CD14-positive monocyte (primary cell): ENCODE results near the gene TGFBRAP1. TPM values are rescaled to one million over a fixed set of nuclear protein-coding genes. Genes with fewer than 3 reads are reported as not detected.

Source experiments
- DNase-seq, 3 donors: peaks; one replicate each; pipeline ENCODE4 v3.0.0-alpha.2; 2011 to 2022
- H2AFZ ChIP-seq: 2 replicates; pipeline ENCODE4 v1.6.0; 2012; ENCODE audit warnings: mild to moderate bottlenecking, low read depth, low read length, inconsistent platforms; ENCODE audit not compliant: insufficient read depth, poor library complexity, severe bottlenecking
- H3K27ac ChIP-seq, 2 donors: 1 replicate in 1 of 2; 2 replicates in 1 of 2; pipeline ENCODE4 v1.5.1; 2012 to 2013; ENCODE audit warnings: low read length in 2 of 2, control low read depth in 1 of 2, inconsistent platforms in 1 of 2, low read depth in 1 of 2, mild to moderate bottlenecking in 1 of 2
- H3K27me3 ChIP-seq, 2 donors: one replicate each; pipeline versions ENCODE4 v1.6.0 to v1.6.1; 2011 to 2013; ENCODE audit warnings: low read length in 2 of 2; ENCODE audit not compliant: control insufficient read depth in 2 of 2, insufficient read depth in 2 of 2
- H3K36me3 ChIP-seq, 2 donors: replicated peaks in 1 of 2; 1 replicate in 1 of 2; 2 replicates in 1 of 2; pipeline versions ENCODE4 v1.5.1 to v1.6.1; 2012 to 2013; ENCODE audit warnings: low read length in 2 of 2, control low read depth in 1 of 2, inconsistent platforms in 1 of 2, mild to moderate bottlenecking in 1 of 2; ENCODE audit not compliant: insufficient read depth in 2 of 2, control insufficient read depth in 1 of 2
- H3K4me1 ChIP-seq, 2 donors: 1 replicate in 1 of 2; 2 replicates in 1 of 2; pipeline versions ENCODE4 v1.5.1 to v1.6.1; 2012 to 2013; ENCODE audit warnings: low read length in 2 of 2, control low read depth in 1 of 2, inconsistent platforms in 1 of 2, mild to moderate bottlenecking in 1 of 2, moderate library complexity in 1 of 2; ENCODE audit not compliant: insufficient read depth in 2 of 2, control insufficient read depth in 1 of 2
- H3K4me2 ChIP-seq: replicated peaks from 2 replicates; pipeline ENCODE3; 2012; ENCODE audit warnings: low read length, moderate library complexity, mild to moderate bottlenecking; ENCODE audit not compliant: poor library complexity, severe bottlenecking; ENCODE audit errors: extremely low read depth
- H3K4me3 ChIP-seq, 3 experiments: fragments of 200-600 bp in 1 of 3; sonication (generic) in 1 of 3; replicated peaks in 1 of 3; 1 replicate in 2 of 3; 2 replicates in 1 of 3; pipeline ENCODE4 v1.5.1; 2011 to 2013; ENCODE audit warnings: low read length in 3 of 3, mild to moderate bottlenecking in 3 of 3, control low read depth in 2 of 3, low read depth in 2 of 3, inconsistent platforms in 1 of 3, moderate library complexity in 1 of 3
- H3K79me2 ChIP-seq: 2 replicates; pipeline ENCODE4 v1.6.0; 2012; ENCODE audit warnings: mild to moderate bottlenecking, control low read depth, inconsistent platforms, low read length, moderate library complexity; ENCODE audit not compliant: insufficient read depth
- H3K9ac ChIP-seq: 2 replicates; pipeline ENCODE4 v1.6.0; 2017; ENCODE audit warnings: low read length, mild to moderate bottlenecking; ENCODE audit not compliant: insufficient read depth, poor library complexity, severe bottlenecking
- H3K9me3 ChIP-seq, 2 donors: replicated peaks in 1 of 2; 1 replicate in 1 of 2; 2 replicates in 1 of 2; pipeline versions ENCODE4 v1.5.1 to v1.6.1; 2012 to 2013; ENCODE audit warnings: low read length in 2 of 2, control low read depth in 1 of 2; ENCODE audit not compliant: control insufficient read depth in 1 of 2, insufficient read depth in 1 of 2
- H4K20me1 ChIP-seq: 2 replicates; pipeline ENCODE4 v1.6.0; 2012; ENCODE audit warnings: mild to moderate bottlenecking, low read length, control low read depth, moderate library complexity; ENCODE audit not compliant: insufficient read depth
- H3K27ac Mint-ChIP-seq, 7 donors: one replicate each; pipeline ENCODE4 v1.8.0; 2020; ENCODE audit warnings: mild to moderate bottlenecking in 7 of 7, mixed read lengths in 7 of 7, moderate library complexity in 6 of 7, inconsistent platforms in 2 of 7
- H3K27me3 Mint-ChIP-seq, 3 donors: one replicate each; pipeline ENCODE4 v1.8.0; 2021 to 2022; ENCODE audit warnings: low read depth in 3 of 3, mild to moderate bottlenecking in 3 of 3, mixed read lengths in 3 of 3, moderate library complexity in 3 of 3, inconsistent platforms in 1 of 3
- H3K36me3 Mint-ChIP-seq, 2 donors: one replicate each; pipeline ENCODE4 v1.8.0; 2020; ENCODE audit warnings: mixed read lengths in 2 of 2, inconsistent platforms in 1 of 2, mild to moderate bottlenecking in 1 of 2
- H3K4me1 Mint-ChIP-seq: one replicate; pipeline ENCODE4 v1.8.0; 2020; ENCODE audit warnings: mild to moderate bottlenecking, mixed read lengths
- H3K4me3 Mint-ChIP-seq, 2 donors: one replicate each; pipeline ENCODE4 v1.8.0; 2020; ENCODE audit warnings: mild to moderate bottlenecking in 2 of 2, mixed read lengths in 2 of 2, moderate library complexity in 1 of 2
- H3K9me3 Mint-ChIP-seq, 7 donors: one replicate each; pipeline ENCODE4 v1.8.0; 2020 to 2022; ENCODE audit warnings: mixed read lengths in 7 of 7, mild to moderate bottlenecking in 6 of 7, moderate library complexity in 6 of 7, inconsistent platforms in 2 of 7
- WGBS: methylation state at CpG from one replicate; pipeline ENCODE4 v1.1.5; 2013; ENCODE audit warnings: missing lambda C conversion rate; ENCODE audit not compliant: insufficient coverage; 5-methylcytosine and 5-hydroxymethylcytosine counted together
- intact Hi-C, 2 donors: fragments of 100-400 bp; cut with micrococcal nuclease; formaldehyde crosslinking; loops; one replicate each; pipeline versions ENCODE4 v1.15.0 to v1.15.1; 2023
- polyA plus RNA-seq, 3 donors: library from polyadenylated mRNA; depleted of rRNA in 1 of 3; unstranded in 2 of 3; stranded (reverse) in 1 of 3; fragments of 300-500 nt in 2 of 3; fragments of >200 nt in 1 of 3; fragmentation: Illumina TruSeq in 2 of 3; gene quantifications; 1 replicate in 2 of 3; 2 replicates in 1 of 3; pipeline ENCODE4 v1.2.3, GENCODE V29; 2012 to 2021
- TF ChIP-seq, protein P1 (sequence below): fragments of 200-600 bp; IDR thresholded peaks from one replicate; pipeline ENCODE4 v1.8.0; 2022; ENCODE audit warnings: antibody characterized with exemption, mild to moderate bottlenecking

The TGFBRAP1 gene
- polyA plus RNA-seq, 3 donors: 10.0 to 10.5 (median 10.2) TPM

DNA sequence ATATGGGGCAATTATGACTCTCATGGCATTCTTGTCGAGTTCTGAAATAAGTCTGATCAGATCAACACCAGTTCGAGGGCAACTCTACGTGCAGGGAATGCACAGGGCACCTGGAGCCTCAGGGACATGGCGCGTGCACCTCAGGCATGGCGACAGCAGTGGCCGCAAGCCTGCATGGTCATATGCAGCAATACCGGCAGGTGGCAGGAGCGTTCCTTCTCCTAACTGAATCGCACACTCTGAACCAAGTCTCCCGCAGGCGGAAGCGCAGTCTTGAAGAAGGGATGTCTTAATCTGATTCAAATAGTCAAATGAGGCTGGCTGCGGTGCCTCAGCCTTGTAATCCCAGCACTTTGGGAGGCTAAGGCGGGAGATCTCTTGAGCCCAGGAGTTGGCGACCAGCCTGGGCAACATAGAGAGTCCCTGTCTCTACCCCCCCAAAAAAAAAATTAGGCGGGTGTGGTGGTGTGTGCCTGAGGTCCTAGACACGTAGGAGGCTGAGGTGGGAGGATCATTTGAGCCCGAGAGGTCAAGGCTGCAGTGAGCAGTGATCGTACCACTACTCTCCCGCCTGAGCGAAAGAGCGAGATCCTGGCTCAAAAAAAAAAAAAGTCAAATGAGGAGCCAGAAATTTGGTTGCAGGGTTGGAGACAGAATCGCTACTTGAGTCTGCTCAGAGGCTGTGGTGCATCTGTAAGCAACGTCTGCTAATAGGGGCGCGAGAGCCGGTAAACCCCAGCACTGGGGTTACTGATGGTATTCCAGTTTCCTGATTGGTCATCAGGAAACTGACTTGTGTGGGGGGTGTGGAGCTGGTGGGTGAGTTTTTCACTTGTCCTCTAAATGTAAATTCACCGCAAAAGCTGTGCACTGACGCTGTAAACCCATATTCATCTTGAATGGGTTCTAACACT is 40.5 kb upstream of the TGFBRAP1 start:
- H3K9ac ChIP-seq: no peak overlapping the region
- H3K4me2 ChIP-seq: no peak overlapping the region
- H3K27ac Mint-ChIP-seq: no peak overlapping the region
- H3K9me3 ChIP-seq: no peaks in the 10 kb centered on the region
- no peaks in the 10 kb centered on the region for H4K20me1 ChIP-seq
- WGBS: 70% methylated on average over 19 of the region's 30 CpGs
- no peaks in the 10 kb centered on the region for H3K27me3 ChIP-seq
- H3K9me3 Mint-ChIP-seq: no peaks in the 10 kb centered on the region
- TF ChIP-seq, protein P1, sequence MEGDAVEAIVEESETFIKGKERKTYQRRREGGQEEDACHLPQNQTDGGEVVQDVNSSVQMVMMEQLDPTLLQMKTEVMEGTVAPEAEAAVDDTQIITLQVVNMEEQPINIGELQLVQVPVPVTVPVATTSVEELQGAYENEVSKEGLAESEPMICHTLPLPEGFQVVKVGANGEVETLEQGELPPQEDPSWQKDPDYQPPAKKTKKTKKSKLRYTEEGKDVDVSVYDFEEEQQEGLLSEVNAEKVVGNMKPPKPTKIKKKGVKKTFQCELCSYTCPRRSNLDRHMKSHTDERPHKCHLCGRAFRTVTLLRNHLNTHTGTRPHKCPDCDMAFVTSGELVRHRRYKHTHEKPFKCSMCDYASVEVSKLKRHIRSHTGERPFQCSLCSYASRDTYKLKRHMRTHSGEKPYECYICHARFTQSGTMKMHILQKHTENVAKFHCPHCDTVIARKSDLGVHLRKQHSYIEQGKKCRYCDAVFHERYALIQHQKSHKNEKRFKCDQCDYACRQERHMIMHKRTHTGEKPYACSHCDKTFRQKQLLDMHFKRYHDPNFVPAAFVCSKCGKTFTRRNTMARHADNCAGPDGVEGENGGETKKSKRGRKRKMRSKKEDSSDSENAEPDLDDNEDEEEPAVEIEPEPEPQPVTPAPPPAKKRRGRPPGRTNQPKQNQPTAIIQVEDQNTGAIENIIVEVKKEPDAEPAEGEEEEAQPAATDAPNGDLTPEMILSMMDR: peak; percentile 88
- no peak overlapping the region for H3K27ac ChIP-seq
- no peaks in the 10 kb centered on the region for H3K36me3 Mint-ChIP-seq
- H3K79me2 ChIP-seq: no peaks in the 10 kb centered on the region
- DNase-seq: peak; percentile 55 to 74 (median 74)
- H3K4me1 Mint-ChIP-seq: peaks cover 4% of the 10 kb centered on the region
- H3K4me3 ChIP-seq: no peak overlapping the region
- H2AFZ ChIP-seq: no peak overlapping the region
- no peak overlapping the region for H3K4me3 Mint-ChIP-seq
- intact Hi-C loops: loop anchor here (2.0 to 10.0 kb wide), 4 partner anchors 145 to 1215 kb away; no protein-coding TSS in a partner anchor
- H3K36me3 ChIP-seq: no peaks in the 10 kb centered on the region
- H3K27me3 Mint-ChIP-seq: peaks cover 5 to 10% (median 7%) of the 10 kb centered on the region in 3 donors
- H3K4me1 ChIP-seq: peaks cover 0 to 6% of the 10 kb centered on the region in 2 donors

DNA sequence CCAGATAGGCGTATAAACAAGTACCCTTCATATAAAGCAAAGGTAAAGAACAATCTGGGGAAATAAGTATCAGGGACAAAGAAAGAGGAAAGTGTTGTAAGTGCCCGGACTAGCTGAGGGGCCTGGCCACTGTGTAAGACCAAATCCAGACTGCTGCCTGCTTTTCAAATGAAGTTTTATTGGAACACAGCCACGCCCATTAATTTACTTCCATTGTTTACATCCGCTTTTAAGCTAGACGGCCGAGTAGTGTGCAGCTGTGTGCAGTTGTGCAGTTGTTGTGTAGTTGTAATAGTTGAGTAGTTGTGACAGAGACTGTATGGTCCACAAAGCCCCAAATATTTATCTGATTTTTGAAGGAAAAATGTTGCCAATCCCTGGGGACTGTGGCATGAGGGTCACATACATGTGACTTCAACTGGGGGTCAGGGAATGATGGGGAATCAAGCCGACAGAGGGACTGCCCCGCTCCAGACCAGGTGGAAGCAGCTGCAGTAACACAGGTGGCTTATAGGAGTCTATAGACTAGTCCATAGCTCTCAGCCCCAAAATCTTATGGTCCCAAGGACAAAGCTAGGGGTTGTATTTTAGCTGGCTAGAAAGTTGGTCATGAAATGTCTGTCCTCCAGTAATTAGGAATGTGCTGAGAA is 39.3 kb upstream of the TGFBRAP1 start:
- Histone ChIP-seq H3K4me2 (no peak overlapping the region), H2AFZ (no peak overlapping the region), H4K20me1 (no peaks in the 10 kb centered on the region), H3K79me2 (no peaks in the 10 kb centered on the region), H3K27ac (no peak overlapping the region), H3K9ac (no peak overlapping the region), H3K27me3 (no peaks in the 10 kb centered on the region), H3K36me3 (no peaks in the 10 kb centered on the region), H3K4me3 (no peak overlapping the region), H3K4me1 (peaks cover 0 to 6% of the 10 kb centered on the region in 2 donors), H3K9me3 (no peaks in the 10 kb centered on the region)
- no peaks in the 10 kb centered on the region for H3K9me3 Mint-ChIP-seq
- peaks cover 4% of the 10 kb centered on the region for H3K4me1 Mint-ChIP-seq
- no peak overlapping the region for H3K4me3 Mint-ChIP-seq
- WGBS: 100% methylated on average over 2 of the region's 8 CpGs
- no peak for DNase-seq
- TF ChIP-seq, protein P1: no peak
- H3K36me3 Mint-ChIP-seq: no peaks in the 10 kb centered on the region
- peak overlapping the region in 2 of 7 donors; percentile 2 to 51 for H3K27ac Mint-ChIP-seq
- intact Hi-C loops: no loop called here
- H3K27me3 Mint-ChIP-seq: peaks cover 4 to 10% (median 5%) of the 10 kb centered on the region in 3 donors
